ENCODE measurements around the gene LHPP.

DNA sequence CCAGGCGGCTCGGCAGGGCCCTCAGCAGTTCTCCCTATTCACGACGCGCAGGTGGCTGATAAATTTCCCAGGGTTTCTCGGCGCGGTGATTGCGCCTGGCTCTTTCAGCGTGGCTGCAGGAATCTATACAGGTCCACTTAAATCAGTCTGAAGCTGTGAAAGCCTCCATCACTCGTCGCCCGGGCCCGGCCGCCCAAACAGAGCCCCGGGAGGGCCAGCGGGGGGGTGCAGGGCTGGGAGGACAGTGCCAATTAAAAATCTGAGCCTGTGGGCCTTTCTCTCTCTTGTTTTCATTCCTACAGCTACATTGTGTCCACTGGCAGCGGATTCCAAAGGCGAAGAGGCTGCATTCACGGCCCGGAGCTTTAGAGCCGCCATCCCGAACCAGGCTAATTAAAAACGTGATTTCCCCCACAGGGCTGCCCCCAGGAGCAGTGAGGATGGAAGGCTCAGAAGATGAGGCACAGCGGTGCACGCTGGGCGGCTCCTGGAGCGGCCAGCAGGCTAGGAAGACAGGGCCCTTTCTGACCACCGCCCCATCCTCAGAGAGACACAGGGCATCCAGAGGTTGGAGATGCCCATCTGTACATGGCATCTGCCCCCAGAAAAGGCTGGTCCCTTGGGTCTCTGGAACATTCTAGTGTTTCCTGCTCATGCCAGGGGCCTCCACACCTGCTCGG lies 181.8 kb downstream of the LHPP start:
- TF ChIP-seq EZH2 (IDR thresholded peaks at IDR 0.05; ENCODE audit: insufficient read depth, poor library complexity, severe bottlenecking) (no peak), EZH2phosphoT487 (IDR thresholded peaks at IDR 0.05; ENCODE audit: insufficient read depth, low read depth) (no peak)

Measured in GM23248 (cell line).